Esophagus squamous epithelium (tissue), 4 donors: ENCODE measurements around the gene PPT2.

ENCODE experiments used
- POLR2A ChIP-seq, 4 donors: fragments of 450-650 bp; IDR thresholded peaks; one replicate each; pipeline ENCODE4 v1.6.1; 2017; ENCODE audit warnings: antibody characterized with exemption in 4 of 4, mild to moderate bottlenecking in 4 of 4, moderate library complexity in 3 of 4
- TF ChIP-seq, protein P1 (sequence below), 6 experiments: fragments of 450-650 bp in 4 of 6; fragments of 200-600 bp in 2 of 6; sonication (generic) in 2 of 6; IDR thresholded peaks; one replicate each; pipeline ENCODE4 v1.5.1; 2016 to 2019; ENCODE audit warnings: antibody characterized with exemption in 6 of 6, mild to moderate bottlenecking in 4 of 6, moderate library complexity in 4 of 6

DNA sequence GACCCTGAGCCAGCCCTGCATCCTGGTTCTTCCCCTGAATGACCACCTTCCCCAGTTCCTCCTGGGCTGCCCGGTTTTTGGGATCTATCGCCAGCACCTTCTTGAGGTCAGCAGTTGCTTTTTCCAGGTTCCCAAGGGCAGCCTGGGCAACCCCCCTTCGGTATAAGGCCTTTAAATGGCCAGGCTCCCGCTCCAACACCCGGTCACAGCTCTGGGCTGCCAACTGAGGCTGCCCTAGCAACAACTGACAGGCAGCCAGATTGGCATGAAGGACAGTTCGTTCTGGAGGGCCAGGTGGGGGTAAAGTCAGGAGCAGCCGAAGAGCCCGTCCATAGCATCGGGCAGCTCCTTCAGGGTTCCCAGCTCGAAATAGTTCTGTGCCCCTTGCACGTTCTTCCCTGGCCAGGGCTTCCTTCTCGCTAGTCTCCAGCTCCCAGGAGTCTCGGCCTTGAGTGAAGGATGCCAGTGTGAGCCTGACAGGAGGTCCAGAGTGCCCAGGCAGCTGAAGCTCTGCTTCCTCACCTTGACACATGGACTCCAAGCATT lies 25.1 kb upstream of the PPT2 start:
- TF ChIP-seq, protein P1, sequence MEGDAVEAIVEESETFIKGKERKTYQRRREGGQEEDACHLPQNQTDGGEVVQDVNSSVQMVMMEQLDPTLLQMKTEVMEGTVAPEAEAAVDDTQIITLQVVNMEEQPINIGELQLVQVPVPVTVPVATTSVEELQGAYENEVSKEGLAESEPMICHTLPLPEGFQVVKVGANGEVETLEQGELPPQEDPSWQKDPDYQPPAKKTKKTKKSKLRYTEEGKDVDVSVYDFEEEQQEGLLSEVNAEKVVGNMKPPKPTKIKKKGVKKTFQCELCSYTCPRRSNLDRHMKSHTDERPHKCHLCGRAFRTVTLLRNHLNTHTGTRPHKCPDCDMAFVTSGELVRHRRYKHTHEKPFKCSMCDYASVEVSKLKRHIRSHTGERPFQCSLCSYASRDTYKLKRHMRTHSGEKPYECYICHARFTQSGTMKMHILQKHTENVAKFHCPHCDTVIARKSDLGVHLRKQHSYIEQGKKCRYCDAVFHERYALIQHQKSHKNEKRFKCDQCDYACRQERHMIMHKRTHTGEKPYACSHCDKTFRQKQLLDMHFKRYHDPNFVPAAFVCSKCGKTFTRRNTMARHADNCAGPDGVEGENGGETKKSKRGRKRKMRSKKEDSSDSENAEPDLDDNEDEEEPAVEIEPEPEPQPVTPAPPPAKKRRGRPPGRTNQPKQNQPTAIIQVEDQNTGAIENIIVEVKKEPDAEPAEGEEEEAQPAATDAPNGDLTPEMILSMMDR (IDR thresholded peaks at IDR 0.05), result no peak
- TF ChIP-seq POLR2A (IDR thresholded peaks at IDR 0.05), result no peak
